Panc1 (cell line): ENCODE results near the gene WDR26.

Experiments used
- CTCF ChIP-seq: fragments of 450-650 bp; IDR thresholded peaks from 2 replicates; pipeline ENCODE4 v1.5.1; 2017; ENCODE audit warnings: mild to moderate bottlenecking
- POLR2AphosphoS5 ChIP-seq: IDR thresholded peaks from 2 replicates; pipeline ENCODE4 v1.6.1; 2012; ENCODE audit warnings: mild to moderate bottlenecking, low read depth, low read length, moderate library complexity
- REST ChIP-seq, 2 experiments: IDR thresholded peaks; 2 replicates each; pipeline ENCODE4 v1.6.1; 2011 to 2012; ENCODE audit warnings: low read depth in 2 of 2, control low read depth in 1 of 2, low read length in 1 of 2, mild to moderate bottlenecking in 1 of 2, moderate library complexity in 1 of 2; ENCODE audit not compliant: insufficient read depth in 1 of 2

DNA sequence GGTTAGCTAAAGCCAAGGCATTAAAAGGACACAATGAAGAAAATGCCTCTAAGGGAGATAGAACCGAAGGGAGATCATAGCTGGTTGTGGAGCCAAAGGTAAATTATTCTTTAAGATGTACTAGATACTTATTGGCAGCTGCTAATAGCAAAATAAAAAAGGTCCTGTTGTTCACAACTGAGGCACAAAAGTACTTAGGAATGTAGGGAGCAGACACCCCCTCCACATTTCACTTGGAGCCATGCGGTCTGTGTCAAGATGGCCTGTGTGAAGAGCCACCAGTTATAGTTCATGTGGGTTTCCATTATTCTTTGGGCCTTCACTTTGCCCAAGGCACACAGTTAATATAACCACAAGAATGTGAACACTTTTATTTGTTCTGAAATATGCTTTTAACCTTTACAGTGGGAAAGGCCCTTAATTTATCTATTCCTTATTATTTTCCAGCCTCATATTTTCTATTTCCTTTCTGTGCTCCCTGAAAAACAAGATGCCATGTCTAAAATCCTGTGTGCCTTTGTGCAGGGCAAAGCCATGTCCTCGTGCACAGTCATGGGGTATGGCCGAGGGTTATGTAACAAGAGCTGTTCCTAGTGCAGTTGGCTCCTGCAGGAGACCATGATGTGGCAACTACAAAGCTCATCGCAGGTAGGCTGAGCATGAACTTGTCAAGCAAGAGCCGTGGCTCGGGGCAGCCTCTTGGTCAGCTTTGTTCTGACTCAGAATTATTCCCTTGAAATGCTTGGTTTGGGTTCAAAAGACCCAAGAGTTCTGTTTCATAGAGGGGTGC is 16.2 kb upstream of the WDR26 start:
- no peak for TF ChIP-seq POLR2AphosphoS5
- TF ChIP-seq CTCF = no peak
- TF ChIP-seq REST (IDR thresholded peaks at IDR 0.05; ENCODE audit: insufficient read depth in 1 of 2, low read depth in 2 of 2, low read length in 1 of 2) = no peak
